Thyroid gland (tissue), 4 donors: ENCODE results near the gene TGFA. TPM values are rescaled to one million over a fixed set of nuclear protein-coding genes. Genes with fewer than 3 reads are reported as not detected.

ENCODE experiments used
- DNase-seq, 2 donors: peaks; one replicate each; pipeline ENCODE4 v3.0.0-alpha.2; 2019
- H3K27ac ChIP-seq, 3 donors: fragments of 200-600 bp; sonication (generic); 1 replicate in 2 of 3; 2 replicates in 1 of 3; pipeline ENCODE4 v1.5.1; 2016 to 2019; ENCODE audit warnings: mild to moderate bottlenecking in 1 of 3, moderate library complexity in 1 of 3
- H3K27me3 ChIP-seq: fragments of 200-600 bp; sonication (generic); one replicate; pipeline ENCODE4 v1.5.1; 2019
- H3K36me3 ChIP-seq, 2 donors: fragments of 200-600 bp; sonication (generic); one replicate each; pipeline ENCODE4 v1.5.1; 2016 to 2019
- H3K4me1 ChIP-seq, 2 donors: fragments of 200-600 bp; sonication (generic); one replicate each; pipeline ENCODE4 v1.5.1; 2017 to 2019
- H3K4me3 ChIP-seq, 3 donors: fragments of 200-600 bp; sonication (generic); replicated peaks in 1 of 3; 1 replicate in 2 of 3; 2 replicates in 1 of 3; pipeline ENCODE4 v1.5.1; 2016; ENCODE audit warnings: mild to moderate bottlenecking in 1 of 3
- H3K9me3 ChIP-seq: fragments of 200-600 bp; sonication (generic); one replicate; pipeline ENCODE4 v1.5.1; 2017
- POLR2A ChIP-seq, 2 donors: fragments of 450-650 bp; IDR thresholded peaks; one replicate each; pipeline ENCODE4 v1.6.1; 2017; ENCODE audit warnings: antibody characterized with exemption in 2 of 2, mild to moderate bottlenecking in 2 of 2, moderate library complexity in 1 of 2
- WGBS, 2 donors: methylation state at CpG; one replicate each; pipeline ENCODE4 v1.1.5; 2017; 5-methylcytosine and 5-hydroxymethylcytosine counted together
- intact Hi-C: fragments of 100-400 bp; cut with DNase I; formaldehyde crosslinking; loops from one replicate; pipeline ENCODE4 v1.15.1; 2023
- total RNA-seq, 4 donors: library from RNA; depleted of rRNA; stranded (reverse); fragments of >200 nt; gene quantifications; one replicate each; pipeline ENCODE4 v1.2.3, GENCODE V29; 2016
- TF ChIP-seq, protein P1 (sequence below), 6 experiments: fragments of 200-600 bp in 3 of 6; fragments of 450-650 bp in 3 of 6; sonication (generic) in 3 of 6; IDR thresholded peaks; one replicate each; pipeline ENCODE4 v1.5.1; 2016 to 2019; ENCODE audit warnings: antibody characterized with exemption in 6 of 6, mild to moderate bottlenecking in 2 of 6, inconsistent platforms in 1 of 6, moderate library complexity in 1 of 6

Gene TGFA
- total RNA-seq, 4 donors from 2014 or later: 12.9 to 23.0 (median 18.6) TPM

DNA sequence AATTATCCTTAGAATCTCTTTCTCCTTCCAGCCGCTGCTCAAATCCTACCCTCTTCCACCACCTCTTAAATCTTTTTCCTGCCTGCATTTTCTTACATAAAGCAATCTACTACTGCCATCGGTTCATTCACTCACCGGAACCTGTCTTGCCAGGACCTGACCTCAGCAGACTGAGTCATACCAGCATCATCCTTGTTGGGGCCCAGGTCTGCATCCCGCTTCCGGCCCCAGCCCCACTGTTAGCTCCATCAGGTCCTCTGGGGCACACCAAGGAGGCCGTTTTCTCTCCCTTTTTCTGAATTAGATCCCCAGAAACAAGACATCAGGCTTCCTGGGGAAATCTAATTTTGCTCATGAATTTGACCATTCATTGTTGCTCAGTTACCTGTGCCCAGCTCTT is 42.7 kb upstream of the TGFA start:
- Histone ChIP-seq H3K4me1 (peaks cover 16 to 17% of the 10 kb centered on the region in 2 donors), H3K27me3 (no peaks in the 10 kb centered on the region), H3K4me3 (no peak overlapping the region), H3K9me3 (no peaks in the 10 kb centered on the region), H3K27ac (peak overlapping the region; percentile 53 to 96 (median 72)), H3K36me3 (no peaks in the 10 kb centered on the region)
- WGBS, 2 donors: 65 to 70% methylated on average over 6 of the region's 6 CpGs
- intact Hi-C loops: no loop called here
- DNase-seq: no peak
- TF ChIP-seq, protein P1, sequence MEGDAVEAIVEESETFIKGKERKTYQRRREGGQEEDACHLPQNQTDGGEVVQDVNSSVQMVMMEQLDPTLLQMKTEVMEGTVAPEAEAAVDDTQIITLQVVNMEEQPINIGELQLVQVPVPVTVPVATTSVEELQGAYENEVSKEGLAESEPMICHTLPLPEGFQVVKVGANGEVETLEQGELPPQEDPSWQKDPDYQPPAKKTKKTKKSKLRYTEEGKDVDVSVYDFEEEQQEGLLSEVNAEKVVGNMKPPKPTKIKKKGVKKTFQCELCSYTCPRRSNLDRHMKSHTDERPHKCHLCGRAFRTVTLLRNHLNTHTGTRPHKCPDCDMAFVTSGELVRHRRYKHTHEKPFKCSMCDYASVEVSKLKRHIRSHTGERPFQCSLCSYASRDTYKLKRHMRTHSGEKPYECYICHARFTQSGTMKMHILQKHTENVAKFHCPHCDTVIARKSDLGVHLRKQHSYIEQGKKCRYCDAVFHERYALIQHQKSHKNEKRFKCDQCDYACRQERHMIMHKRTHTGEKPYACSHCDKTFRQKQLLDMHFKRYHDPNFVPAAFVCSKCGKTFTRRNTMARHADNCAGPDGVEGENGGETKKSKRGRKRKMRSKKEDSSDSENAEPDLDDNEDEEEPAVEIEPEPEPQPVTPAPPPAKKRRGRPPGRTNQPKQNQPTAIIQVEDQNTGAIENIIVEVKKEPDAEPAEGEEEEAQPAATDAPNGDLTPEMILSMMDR (IDR thresholded peaks at IDR 0.05): no peak
- no peak for TF ChIP-seq POLR2A (IDR thresholded peaks at IDR 0.05)

DNA sequence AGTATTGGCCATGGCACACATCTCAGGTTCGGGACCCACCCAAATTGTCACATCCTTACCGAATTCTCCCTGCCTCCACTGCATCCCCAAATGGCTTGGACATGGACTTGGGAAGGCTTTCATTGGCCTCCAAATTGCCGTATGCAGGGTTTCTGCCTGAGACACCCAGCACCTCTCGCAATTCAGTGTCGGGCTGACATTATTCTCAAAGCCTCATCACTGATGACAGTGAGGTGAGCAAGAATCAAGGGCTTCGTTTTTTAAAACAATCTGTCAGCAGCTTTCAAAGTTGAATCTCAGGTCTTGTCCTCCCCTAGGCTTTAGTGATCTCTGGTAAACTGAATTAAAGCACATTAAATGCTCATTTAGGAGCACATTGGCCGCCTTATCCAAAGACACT is 29.5 kb upstream of the TGFA start:
- WGBS, 2 donors: 91 to 95% methylated on average over 7 of the region's 7 CpGs
- DNase-seq: no peak
- H3K27ac ChIP-seq: no peak overlapping the region
- no peaks in the 10 kb centered on the region for H3K9me3 ChIP-seq
- no peaks in the 10 kb centered on the region for H3K27me3 ChIP-seq
- H3K4me1 ChIP-seq: no peaks in the 10 kb centered on the region
- no peaks in the 10 kb centered on the region for H3K36me3 ChIP-seq
- TF ChIP-seq, protein P1 (IDR thresholded peaks at IDR 0.05): no peak
- no peak for TF ChIP-seq POLR2A (IDR thresholded peaks at IDR 0.05)
- H3K4me3 ChIP-seq: no peak overlapping the region
- intact Hi-C loops: no loop called here

DNA sequence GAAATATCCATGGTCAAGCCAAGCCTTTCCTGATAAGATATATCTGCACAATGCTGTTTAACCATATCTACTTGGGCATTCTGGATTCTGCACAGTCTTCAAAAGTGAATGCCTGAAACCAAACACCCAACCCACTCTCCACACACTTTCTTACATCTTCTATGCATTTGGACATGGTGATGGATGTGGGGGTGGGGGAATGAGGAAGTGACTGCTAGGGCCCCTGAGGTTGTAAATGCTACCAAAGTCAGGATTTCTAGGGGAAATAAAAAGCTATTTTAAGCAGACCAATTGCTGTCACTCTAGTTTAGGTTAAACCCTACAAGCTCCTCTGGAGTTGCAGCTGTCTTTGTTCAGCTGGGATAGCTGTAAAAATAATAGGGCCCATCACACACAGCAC is 26.7 kb upstream of the TGFA start:
- no peaks in the 10 kb centered on the region for H3K4me1 ChIP-seq
- H3K36me3 ChIP-seq: no peaks in the 10 kb centered on the region
- TF ChIP-seq POLR2A (IDR thresholded peaks at IDR 0.05): no peak
- TF ChIP-seq, protein P1 (IDR thresholded peaks at IDR 0.05): no peak
- H3K27ac ChIP-seq: no peak overlapping the region
- intact Hi-C loops: no loop called here
- H3K9me3 ChIP-seq: no peaks in the 10 kb centered on the region
- DNase-seq: no peak
- no peak overlapping the region for H3K4me3 ChIP-seq
- H3K27me3 ChIP-seq: no peaks in the 10 kb centered on the region

DNA sequence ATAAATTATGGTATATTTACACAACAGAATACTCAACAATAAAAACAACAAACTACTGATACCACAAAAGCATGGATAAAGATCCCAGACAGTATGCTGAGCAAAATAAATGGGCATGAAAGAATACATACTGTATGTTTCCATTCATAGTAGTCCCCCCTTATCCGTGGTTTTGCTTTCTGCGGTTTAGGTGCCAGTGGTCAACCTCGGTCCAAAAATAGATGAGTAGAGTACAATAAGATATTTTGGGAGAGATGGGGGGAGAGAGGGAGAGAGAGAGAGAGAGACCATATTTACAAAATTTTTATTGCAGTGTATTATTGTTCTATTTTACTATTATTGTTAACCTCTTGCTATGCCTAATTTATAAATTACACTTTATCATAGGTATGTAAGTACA is 21.0 kb upstream of the TGFA start:
- no peak for TF ChIP-seq POLR2A (IDR thresholded peaks at IDR 0.05)
- TF ChIP-seq, protein P1 (IDR thresholded peaks at IDR 0.05): no peak
- Histone ChIP-seq H3K9me3 (no peaks in the 10 kb centered on the region), H3K27ac (no peak overlapping the region), H3K36me3 (no peaks in the 10 kb centered on the region), H3K4me1 (no peaks in the 10 kb centered on the region), H3K4me3 (no peak overlapping the region), H3K27me3 (no peaks in the 10 kb centered on the region)
- intact Hi-C loops: no loop called here
- WGBS, 2 donors: 58 to 85% methylated on average over 3 of the region's 3 CpGs
- no peak for DNase-seq

DNA sequence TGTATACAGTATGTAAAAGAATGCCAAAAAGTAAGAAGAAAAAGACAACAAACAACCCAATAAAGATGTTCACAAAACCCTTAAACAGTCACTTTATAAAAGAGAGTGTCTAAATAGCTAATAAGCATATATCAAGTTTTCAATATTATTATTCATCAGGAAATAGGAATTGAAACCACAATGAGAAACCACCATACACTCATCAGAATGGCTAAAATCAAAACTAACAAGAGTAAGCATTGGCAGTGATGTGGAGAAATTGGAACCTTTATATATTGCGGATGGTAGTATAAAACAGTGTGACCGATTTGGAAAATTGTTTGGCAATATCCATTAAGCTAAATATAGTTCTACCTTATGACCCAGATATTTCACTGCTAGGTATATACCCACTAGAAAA is 20.5 kb upstream of the TGFA start:
- Histone ChIP-seq H3K27ac (no peak overlapping the region), H3K4me3 (no peak overlapping the region), H3K36me3 (no peaks in the 10 kb centered on the region), H3K27me3 (no peaks in the 10 kb centered on the region), H3K4me1 (no peaks in the 10 kb centered on the region), H3K9me3 (no peaks in the 10 kb centered on the region)
- intact Hi-C loops: no loop called here
- no peak for TF ChIP-seq POLR2A (IDR thresholded peaks at IDR 0.05)
- TF ChIP-seq, protein P1 (IDR thresholded peaks at IDR 0.05): no peak
- DNase-seq: no peak
- WGBS, 2 donors: 91 to 93% methylated on average over 2 of the region's 2 CpGs
